Ishikawa (cell line): ENCODE data around the gene DIPK1B.

Experiments used
- CEBPB ChIP-seq: IDR thresholded peaks from 2 replicates; pipeline ENCODE4 v1.6.1; 2012
- CREB1 ChIP-seq: IDR thresholded peaks from 2 replicates; pipeline ENCODE4 v1.6.1; 2012; ENCODE audit warnings: low read depth
- EGR1 ChIP-seq: IDR thresholded peaks from 2 replicates; pipeline ENCODE4 v1.6.1; 2012
- EP300 ChIP-seq: IDR thresholded peaks from 2 replicates; pipeline ENCODE4 v1.6.1; 2012; ENCODE audit warnings: borderline replicate concordance
- FOXM1 ChIP-seq: IDR thresholded peaks from 2 replicates; pipeline ENCODE4 v1.6.1; 2012; ENCODE audit warnings: low read depth, borderline replicate concordance
- NFIC ChIP-seq: IDR thresholded peaks from 2 replicates; pipeline ENCODE4 v1.6.1; 2012
- RAD21 ChIP-seq: IDR thresholded peaks from 2 replicates; pipeline ENCODE4 v1.6.1; 2012; ENCODE audit warnings: low read depth
- TAF1 ChIP-seq: IDR thresholded peaks from 2 replicates; pipeline ENCODE4 v1.6.1; 2012; ENCODE audit warnings: low read depth, mild to moderate bottlenecking
- TCF12 ChIP-seq: IDR thresholded peaks from 2 replicates; pipeline ENCODE4 v1.6.1; 2012; ENCODE audit warnings: low read depth
- TEAD4 ChIP-seq: IDR thresholded peaks from 2 replicates; pipeline ENCODE4 v1.6.1; 2012
- YY1 ChIP-seq: IDR thresholded peaks from 2 replicates; pipeline ENCODE4 v1.6.1; 2012; ENCODE audit warnings: low read depth
- ZBTB7A ChIP-seq: IDR thresholded peaks from 2 replicates; pipeline ENCODE4 v1.6.1; 2012; ENCODE audit warnings: low read depth
- TF ChIP-seq, protein P1 (sequence below): IDR thresholded peaks from 2 replicates; pipeline ENCODE4 v1.6.1; 2012
- TF ChIP-seq, protein P2 (sequence below): IDR thresholded peaks from 2 replicates; pipeline ENCODE4 v1.6.1; 2012; ENCODE audit warnings: low read depth, mild to moderate bottlenecking
- TF ChIP-seq, protein P3 (sequence below): IDR thresholded peaks from 2 replicates; pipeline ENCODE4 v1.6.1; 2012

DIPK1B gene

DNA sequence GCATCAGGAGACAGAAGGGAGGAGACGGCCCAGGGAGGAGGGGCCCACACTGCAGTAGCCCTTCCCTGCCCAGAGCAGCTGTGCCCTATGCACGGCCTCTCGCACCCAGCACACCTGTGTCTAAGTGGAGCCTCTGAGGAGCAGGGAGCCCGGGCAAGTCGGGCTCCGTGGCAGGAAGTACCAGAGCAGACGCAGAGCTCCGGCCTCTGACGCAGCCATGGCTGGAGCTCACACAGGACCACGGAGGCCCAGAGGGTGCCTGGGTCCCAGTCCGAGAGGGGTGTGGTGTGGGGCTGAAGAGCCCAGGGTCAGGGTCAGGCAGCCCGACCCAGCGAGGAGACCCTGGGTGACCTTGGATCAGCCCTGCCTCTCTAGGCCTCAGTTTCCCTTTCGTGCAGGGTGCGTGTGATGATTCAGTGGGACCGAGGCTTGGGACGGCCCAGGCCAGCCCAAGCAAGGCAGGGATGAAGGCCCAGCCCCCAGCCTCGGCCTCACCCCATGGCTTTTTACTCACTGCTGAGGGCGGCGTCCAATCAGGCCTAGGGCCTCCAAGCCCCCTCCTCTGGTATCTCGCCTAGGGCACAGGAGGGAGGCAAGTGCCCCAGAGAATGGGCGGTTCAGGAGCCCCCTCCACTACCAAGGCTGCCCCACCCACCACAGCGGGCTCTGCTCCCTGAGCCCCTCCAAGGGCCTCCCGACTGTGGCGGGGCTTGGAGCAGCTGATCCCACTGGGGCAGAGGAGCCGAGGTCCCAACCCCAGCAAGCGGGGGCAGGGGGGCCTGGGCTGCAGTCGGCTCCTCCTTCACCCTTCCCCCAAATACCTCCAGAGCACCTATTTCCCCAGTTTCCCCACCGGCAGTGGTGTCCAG lies 20.8 kb upstream of the DIPK1B start:
- TF ChIP-seq TCF12 (no peak), FOXM1 (no peak), NFIC (no peak), TEAD4 (no peak), EGR1 (no peak), EP300 (no peak), ZBTB7A (no peak), RAD21 (no peak), CREB1 (no peak), YY1 (no peak), TAF1 (no peak), CEBPB (no peak)
- TF ChIP-seq, protein P1, sequence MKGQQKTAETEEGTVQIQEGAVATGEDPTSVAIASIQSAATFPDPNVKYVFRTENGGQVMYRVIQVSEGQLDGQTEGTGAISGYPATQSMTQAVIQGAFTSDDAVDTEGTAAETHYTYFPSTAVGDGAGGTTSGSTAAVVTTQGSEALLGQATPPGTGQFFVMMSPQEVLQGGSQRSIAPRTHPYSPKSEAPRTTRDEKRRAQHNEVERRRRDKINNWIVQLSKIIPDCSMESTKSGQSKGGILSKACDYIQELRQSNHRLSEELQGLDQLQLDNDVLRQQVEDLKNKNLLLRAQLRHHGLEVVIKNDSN: no peak
- TF ChIP-seq, protein P2, sequence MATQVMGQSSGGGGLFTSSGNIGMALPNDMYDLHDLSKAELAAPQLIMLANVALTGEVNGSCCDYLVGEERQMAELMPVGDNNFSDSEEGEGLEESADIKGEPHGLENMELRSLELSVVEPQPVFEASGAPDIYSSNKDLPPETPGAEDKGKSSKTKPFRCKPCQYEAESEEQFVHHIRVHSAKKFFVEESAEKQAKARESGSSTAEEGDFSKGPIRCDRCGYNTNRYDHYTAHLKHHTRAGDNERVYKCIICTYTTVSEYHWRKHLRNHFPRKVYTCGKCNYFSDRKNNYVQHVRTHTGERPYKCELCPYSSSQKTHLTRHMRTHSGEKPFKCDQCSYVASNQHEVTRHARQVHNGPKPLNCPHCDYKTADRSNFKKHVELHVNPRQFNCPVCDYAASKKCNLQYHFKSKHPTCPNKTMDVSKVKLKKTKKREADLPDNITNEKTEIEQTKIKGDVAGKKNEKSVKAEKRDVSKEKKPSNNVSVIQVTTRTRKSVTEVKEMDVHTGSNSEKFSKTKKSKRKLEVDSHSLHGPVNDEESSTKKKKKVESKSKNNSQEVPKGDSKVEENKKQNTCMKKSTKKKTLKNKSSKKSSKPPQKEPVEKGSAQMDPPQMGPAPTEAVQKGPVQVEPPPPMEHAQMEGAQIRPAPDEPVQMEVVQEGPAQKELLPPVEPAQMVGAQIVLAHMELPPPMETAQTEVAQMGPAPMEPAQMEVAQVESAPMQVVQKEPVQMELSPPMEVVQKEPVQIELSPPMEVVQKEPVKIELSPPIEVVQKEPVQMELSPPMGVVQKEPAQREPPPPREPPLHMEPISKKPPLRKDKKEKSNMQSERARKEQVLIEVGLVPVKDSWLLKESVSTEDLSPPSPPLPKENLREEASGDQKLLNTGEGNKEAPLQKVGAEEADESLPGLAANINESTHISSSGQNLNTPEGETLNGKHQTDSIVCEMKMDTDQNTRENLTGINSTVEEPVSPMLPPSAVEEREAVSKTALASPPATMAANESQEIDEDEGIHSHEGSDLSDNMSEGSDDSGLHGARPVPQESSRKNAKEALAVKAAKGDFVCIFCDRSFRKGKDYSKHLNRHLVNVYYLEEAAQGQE: no peak
- TF ChIP-seq, protein P3, sequence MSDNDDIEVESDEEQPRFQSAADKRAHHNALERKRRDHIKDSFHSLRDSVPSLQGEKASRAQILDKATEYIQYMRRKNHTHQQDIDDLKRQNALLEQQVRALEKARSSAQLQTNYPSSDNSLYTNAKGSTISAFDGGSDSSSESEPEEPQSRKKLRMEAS: no peak

DNA sequence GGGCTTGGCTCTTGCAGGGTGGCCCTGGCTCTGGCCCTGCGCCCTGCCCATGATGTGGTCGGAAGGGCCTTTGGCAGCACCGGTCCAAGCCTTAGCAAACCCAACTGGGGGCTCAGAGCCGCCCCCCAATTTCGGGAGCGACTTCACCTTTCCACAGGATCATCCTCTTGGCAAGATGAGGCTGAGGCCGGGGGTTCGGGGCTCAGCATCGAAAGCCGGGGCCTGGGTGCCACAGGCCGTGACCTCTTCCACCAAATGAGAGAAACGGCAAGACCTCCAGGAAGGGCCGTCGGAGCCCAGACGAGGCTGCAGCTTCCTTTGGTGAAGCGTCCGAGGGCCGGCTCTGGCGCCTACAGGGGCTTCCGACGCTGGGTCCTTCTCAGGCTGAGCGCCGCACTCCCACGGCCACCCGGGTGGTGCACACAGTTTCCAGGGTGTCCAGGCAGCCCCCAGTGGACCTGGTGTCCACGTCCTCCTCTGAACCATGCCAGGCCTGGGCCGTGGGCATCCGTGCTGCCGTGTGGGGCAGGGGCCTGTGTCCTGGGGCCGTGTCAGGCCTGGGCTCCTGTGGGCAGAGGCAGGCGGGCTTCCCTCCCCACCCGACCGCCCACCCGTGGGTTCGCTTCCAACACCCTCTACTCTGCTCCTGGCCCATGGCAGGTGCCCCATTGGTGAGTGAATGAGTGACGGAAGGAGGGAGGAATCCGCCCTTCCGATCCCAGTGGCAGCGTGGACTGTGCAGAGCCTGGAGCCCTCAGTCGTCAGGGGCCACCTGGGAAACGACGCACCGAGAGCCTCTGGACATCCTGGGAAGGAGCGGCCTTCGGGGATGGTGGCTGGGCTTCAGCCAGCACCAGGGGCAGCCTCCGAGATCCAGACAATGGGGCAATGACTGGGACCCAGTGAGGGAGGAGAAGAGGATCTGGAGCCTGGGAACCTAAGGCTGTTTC lies 19.9 kb upstream of the DIPK1B start:
- 0 out of 2 replicates have a peak, but pooled peaks have one; percentile 15 for TF ChIP-seq ZBTB7A
- no peak for TF ChIP-seq CREB1

DNA sequence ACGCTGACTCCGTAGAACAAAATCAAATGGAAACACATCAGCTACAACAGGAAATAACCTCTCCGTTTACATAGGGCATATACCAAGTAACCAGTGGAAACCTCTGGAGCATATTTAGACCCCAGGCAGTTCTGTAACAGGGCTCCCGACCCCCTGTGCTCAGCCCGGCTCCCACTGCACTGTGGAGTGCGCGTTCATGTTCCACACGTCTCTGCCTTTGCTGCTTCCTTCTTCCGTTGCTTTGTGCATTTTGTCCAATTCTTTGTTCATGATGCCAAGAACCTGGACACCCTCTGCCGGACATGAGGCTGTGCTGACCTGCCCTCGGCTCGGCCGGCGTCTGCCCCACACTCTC lies 19.3 kb upstream of the DIPK1B start:
- TF ChIP-seq, protein P1: no peak
- TF ChIP-seq TAF1 (no peak), ZBTB7A (no peak), YY1 (no peak), CREB1 (no peak), FOXM1 (no peak), TCF12 (no peak)

DNA sequence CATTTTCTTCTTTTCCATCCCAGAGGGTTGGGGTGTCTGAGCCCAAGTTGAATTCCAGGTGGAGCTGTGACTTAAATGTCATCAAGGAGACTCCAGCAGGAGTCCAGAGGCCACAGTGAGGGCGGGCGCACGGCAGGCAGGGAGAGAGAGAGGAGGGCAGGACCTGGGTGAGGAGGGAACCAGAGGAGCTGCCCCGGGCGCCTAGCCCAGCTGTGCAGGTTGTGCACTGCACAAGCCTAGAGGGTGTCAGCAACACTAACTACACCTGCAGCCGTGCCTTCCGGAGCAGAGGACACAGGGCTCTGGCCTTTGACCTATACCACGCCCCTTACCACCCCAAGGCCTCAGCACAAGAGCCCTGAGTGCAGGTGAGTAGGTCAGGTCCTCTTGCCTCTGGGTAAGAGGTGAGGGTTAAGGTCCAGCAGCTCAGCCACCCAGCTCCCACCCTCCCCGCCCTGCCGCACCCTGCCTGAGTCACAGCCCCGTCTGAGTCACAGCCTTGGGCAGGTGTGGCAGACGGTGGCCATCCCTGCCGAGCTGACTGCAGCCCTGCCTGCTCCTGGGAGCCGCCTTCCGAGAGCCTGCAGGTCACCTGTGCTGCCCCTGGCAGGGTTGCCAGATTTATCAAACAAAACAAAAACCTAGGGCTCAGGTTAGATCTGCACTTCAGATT lies 18.7 kb upstream of the DIPK1B start:
- TF ChIP-seq FOXM1 (peak; percentile 70; the same call in 1 of the 2 replicates), TEAD4 (peak; percentile 57), NFIC (peak; percentile 87), TCF12 (peak; percentile 99), EP300 (peak; percentile 80; the same call in 1 of the 2 replicates), RAD21 (no peak)
- TF ChIP-seq, protein P1: peak; percentile 11; the same call in 1 of the 2 replicates
- TF ChIP-seq, protein P3: peak; percentile 60
- TF ChIP-seq, protein P2: no peak
